Glomerular visceral epithelial cell (primary cell): ENCODE data around the gene PLPP7.
"Not testable (repeated sequence)": the region's sequence is repeated elsewhere in the genome, so short reads cannot be mapped to it uniquely, and the experiment has no call there.

ENCODE experiments used
- DNase-seq: peaks from one replicate; pipeline ENCODE4 v3.0.0-alpha.2; 2016; ENCODE audit errors: extremely low spot score

PLPP7 gene

GRCh38 chr9:131266266-131267229, 23.0 kb upstream of the PLPP7 start:
- no peak for DNase-seq

- DNase-seq = no peak
Measured at GRCh38 chr9:131270171-131271015, 19.1 kb upstream of the PLPP7 start.

GRCh38 chr9:131271016-131271273, 18.6 kb upstream of the PLPP7 start:
- DNase-seq = not testable (repeated sequence)

- DNase-seq = no peak
Measured at GRCh38 chr9:131271506-131271931, 18.0 kb upstream of the PLPP7 start.

DNA sequence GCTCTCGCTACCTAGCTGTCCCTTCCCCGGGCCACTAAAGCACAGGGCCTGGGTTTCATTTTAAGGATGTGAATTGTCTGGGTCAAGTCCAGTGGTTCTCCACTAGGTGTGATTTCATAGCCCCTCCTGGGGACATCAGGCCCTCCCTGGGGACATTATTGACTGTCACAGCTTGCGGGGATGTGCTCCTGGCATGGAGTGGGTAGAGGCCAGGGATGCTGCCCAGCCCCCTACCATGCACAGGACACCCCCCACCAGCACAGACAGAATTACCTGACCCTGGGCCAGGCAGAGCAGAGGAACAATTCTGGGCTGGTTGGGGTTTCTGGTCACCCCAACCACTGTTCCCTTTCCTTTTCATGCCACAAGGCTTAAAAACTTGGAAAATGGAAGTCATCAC, 17.3 kb upstream of the PLPP7 start:
- DNase-seq = no peak

DNA sequence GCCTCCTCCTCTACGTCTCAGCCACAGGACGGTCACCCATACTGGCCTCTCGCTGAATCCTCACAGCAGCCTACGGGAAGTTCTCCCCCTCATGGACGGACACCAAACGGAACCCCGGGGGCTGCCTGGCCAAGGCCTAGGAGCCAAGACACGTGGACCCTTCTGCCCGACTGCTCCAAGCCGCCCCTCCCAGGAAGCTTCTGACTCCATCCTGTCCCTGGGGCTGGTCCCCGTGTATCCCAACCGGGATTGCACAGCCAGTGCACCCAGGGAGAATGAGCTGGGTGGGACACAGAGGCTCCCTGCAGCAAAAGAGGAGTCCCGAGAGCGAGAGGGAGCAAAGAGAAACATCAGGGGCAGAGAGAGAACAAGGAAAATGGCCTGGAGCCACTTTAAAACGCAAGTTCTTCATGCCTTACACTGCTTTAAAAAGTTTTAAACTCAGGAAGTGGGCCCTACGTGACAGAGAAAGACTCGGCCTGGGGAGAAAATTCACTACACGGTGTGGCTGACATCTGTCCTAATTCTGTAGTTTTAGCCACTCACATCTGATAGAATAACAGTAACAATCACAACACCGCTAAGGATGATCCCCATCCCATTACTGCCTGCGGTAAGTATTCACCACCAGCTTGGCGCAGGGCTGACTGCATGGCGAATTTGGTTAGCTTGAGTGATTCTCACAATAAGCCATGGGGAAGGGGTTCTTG, 16.2 kb upstream of the PLPP7 start:
- DNase-seq = no peak

GRCh38 chr9:131273856-131274673, 15.5 kb upstream of the PLPP7 start:
- no peak for DNase-seq

DNA sequence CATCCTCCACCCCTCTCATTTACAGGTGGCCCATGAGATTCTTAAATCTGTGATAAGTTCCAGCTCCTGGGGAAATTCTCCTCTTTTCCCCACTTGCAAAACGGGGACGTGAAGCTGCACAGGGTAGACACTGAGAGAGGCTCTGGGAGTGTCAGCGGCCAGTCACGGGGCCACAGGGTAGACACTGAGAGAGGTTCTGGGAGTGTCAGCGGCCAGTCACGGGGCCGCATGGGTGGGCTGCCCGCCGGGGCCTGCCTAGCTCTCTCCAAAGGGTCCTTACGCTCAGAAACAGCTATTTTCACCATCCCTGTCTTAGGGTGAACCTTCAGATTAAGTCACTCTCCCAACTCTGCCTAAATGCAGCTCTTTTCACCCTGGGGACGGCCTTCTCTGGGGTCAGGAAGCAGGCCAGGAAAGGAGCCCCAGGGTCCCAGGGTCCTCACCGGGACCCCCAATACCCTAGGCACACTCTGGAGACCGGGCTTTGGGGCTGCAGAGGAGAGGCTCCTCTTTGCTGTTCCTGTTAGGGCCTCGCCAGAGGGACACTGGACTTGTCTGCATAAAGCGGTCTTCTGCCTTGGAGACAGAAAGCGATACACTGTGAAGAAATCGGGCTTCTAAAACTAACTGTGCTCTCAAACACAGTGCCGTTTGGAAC, 14.7 kb upstream of the PLPP7 start:
- DNase-seq = no peak

GRCh38 chr9:131275332-131276093, 14.0 kb upstream of the PLPP7 start:
- DNase-seq = no peak

DNA sequence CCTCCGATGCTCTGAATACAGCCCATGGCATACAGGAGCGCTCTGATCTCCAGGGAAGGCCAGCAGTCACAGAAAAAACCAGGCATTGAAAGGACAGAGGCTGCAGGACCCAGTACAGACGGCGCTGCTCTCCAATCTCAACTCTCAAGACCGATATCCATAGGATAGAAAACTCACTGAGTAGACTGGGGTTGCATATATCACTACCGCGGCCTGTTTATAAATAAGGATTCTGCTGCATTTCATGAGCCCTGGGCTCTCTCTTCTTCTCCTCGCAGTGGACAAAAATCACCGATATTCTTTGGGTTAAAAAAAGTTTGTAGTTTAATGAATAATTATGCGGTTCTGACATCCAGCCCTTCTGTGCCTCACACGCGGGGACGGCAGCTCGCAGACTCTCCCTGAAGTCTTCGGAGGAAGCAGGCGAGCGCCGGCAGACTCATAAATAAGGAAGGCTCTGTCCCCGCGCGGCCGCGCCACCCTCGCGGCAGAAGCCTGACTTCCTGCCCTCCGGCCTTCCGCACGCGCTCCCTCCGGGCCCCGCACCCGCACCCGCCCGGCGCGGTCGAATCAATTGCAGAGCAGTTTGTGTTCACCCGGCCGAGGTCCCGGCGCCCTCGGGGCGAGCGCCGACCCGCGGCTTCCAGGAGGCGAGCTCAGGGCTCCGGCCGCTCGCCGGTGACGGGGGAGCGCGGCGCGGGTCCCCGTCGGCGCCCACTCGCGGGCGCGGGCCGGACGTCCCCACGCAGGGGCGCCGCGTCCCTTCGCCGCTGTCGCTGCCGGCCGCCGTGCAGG, 13.2 kb upstream of the PLPP7 start, which contains the start of gene FAM78A:
Gene FAM78A, minus strand, starts transcription at position 417 of the 795 bp plus-strand sequence. Its CDS starts 331 bp downstream, at position 86.
- no peak for DNase-seq

DNA sequence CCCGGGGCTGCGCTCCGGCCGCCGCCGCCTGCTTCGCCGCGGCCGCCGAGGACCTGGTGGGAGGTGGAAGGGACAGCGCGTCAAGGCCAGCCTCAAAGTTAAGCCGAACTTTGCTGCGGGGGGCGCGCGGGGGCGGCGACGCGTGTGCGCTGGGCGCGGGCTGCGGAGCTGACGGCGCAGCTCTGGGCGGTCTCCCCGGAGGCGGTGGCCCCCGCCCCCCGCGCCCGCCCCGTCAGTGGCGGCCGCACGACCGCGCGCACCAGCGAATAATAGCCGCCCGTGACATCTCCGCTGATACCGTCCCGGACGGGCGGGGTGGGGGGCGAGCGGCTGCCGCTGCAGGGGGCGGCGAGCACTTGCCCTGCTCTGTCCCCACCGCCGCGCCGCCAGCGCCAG, 12.6 kb upstream of the PLPP7 start:
- no peak for DNase-seq

DNA sequence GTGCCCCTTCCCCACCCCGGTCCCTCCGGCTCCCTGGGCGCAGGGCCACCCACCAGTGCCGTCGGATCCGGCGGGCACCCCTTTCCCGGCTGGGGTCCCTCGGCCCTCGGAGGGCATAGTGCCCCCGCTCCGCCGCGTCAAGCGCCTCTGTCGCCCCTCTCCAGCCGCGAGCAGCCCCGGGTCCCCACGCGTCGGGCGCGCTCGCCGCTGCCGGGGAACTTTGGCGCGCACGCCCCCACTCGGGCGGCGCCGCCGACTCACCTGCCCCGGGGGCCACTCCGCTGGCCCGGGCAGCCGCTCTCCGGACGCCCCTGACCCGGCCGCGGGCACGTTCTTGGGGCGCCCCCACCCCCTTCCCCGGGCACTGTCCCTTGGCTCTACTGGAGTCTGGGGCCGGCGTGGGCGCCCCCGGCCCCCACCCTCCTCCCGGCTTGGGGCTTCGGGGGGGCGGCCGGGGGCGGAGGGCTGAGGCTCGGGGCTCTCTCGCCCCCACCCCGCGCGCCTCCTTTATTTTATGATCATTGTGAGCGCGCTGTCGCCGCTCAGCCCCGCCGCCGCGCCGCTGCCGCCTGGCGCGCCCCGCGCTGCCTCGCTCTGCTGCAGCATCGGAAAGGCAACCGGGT, 12.1 kb upstream of the PLPP7 start:
- no peak for DNase-seq

- peak; percentile 73 for DNase-seq
Measured at GRCh38 chr9:131277910-131278701, 11.4 kb upstream of the PLPP7 start.

- no peak for DNase-seq
Measured at GRCh38 chr9:131278702-131279111, 10.8 kb upstream of the PLPP7 start.

DNA sequence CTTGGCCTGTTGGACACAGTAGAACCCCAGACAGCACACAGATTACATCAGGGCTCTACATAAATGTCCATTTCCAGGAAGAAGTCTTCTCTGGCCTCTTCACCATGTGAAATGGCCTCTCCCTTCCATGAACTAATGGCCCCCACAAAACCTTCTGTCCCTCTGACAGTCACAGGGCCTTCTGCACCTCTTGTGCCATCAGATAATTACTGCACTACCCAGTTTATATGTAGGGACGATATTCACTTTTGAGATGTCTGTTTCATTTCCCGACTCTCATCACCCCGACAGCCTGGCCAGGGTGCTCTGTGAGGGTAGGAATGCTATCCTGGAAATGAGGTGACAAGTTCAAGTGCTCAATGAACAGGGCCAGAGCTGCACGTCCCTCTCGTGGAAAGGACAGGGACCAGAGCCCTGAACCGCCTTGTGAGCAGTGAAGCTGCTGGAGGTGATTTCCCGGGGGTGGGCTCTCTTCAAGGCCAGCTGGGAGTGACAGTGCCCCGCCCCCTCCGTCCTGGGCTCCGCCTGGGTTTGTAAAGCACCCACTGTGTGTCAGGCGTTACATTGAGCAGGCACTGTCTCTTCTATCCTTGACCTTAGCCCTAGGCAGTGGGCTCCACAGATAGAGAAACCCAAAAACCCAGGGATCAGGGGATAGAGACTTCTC, 10.2 kb upstream of the PLPP7 start:
- no peak for DNase-seq

DNA sequence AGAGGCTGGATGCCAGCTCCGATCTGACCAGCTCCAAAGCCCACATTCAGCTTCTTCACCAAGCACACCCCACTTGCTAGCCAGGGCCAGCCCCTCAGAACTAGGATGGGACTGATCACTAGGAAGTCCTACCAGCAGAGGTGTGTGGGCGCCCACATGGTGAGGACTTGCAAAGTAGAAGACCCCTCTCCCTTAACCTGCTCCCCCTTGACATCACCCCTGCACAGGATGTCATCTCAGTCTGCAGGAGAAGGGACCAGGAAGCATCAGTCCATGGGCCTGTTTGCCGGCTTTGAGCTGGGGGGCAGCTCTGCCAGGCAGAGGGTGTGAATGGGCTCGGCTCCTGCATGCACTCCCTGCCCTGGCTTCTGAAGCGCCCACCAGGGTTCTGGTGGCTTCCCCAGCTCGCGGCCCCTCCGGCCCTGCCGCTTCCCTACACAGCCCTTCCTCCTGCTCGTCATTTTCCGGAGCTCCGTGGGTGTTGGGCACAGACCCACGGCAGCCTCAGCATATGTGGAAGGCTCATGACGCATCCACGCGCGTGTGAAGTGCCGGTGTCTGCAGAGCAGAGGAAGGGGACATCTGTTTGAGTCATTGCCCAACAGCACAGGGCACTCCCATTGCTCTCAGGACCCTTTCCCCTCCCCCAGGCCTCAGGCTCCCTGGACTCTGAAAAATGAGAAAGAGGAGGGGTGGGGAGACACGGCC, 9.5 kb upstream of the PLPP7 start:
- DNase-seq = no peak

DNA sequence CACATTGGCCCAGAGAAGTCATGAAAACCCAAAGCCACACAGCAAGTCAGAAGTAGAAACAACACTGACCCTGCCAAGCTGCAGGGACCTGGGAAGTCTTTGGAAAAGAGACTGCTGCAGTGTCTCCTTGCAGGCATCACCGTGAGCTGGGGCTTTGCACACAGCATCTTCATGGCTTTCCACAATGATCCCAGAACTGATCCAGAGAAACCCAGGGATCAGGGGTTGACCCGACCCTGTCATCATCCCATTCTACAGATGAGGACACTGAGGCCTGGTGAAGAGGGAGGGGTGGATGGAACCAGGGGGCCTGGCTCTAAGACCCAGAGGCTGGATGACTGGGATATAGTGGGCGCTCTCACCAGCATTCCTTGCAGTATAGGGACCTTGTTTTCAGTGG, 8.9 kb upstream of the PLPP7 start:
- no peak for DNase-seq
